Measurements from ENCODE around the gene TMEM236.
"Not testable (repeated sequence)": the region's sequence is repeated elsewhere in the genome, so short reads cannot be mapped to it uniquely, and the experiment has no call there.

Gene TMEM236

GRCh38 chr10:17751781-17752445 lies at the start of gene TMEM236:
Gene TMEM236 (plus strand): TSS chr10:17752201. CDS start chr10:17752296, 95 bp downstream.
- DNase-seq: no peak

DNA sequence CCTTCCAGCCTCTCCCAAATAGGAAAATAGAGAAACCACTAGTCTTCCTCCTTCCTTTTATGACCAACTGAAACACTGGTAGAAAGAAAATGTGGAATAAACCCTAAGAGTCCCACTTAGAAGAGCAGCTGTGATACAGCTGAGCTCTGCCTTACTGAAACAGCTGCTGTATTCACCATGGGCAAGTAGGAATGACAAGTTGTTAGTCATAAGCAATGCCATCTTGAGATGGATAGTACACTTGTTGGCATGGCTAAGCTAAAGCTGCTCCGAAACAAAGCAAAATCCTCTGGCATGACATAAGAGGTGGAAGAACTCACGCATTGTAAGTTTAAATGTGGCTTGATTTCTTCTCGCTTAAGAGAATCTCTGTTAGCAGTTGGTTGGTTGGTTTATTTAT lies 48.3 kb upstream of the TMEM236 start:
- DNase-seq: no peak

- DNase-seq: no peak
These were observed 43.2 kb upstream of the TMEM236 start for GRCh38 chr10:17708821-17709220.

GRCh38 chr10:17709492-17709891 lies 42.5 kb upstream of the TMEM236 start:
- DNase-seq: no peak

DNA sequence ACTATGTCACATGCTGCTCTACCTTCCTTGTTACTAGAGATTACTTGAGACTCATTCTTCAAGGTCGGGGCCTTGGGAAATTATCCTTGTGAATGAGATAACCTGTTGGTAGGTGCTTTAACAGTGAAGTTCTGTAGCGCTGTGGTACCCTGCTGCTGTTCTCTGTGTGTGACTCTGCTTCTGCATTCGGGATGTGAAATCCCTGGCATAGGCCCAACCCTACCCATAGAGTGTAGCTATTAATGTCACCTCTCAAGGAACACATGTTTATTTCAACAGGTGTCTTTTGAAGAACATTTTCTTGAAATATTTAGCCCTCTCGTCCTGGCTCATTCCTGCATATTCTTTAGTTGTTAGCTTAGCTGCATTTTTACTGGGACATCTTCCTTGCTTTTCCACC lies 41.8 kb upstream of the TMEM236 start:
- DNase-seq: no peak

DNA sequence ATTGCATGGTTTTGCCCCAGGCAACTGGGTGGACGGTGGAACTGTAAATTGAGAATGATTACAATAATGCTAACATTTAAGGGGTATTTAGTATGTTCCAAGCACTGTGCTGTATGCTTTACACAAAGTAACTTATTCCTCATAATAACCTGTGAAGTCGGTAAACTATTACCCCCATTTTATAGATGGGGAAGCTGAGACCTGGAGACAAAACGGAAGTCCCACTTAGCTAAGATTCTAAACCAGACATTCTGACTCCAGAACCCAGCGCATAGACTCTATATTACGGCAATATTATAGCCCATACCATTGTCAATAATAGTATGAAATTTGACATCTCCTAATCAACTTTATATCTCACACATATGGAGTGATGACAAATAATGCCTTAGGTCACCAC lies 39.9 kb upstream of the TMEM236 start:
- DNase-seq: no peak

DNA sequence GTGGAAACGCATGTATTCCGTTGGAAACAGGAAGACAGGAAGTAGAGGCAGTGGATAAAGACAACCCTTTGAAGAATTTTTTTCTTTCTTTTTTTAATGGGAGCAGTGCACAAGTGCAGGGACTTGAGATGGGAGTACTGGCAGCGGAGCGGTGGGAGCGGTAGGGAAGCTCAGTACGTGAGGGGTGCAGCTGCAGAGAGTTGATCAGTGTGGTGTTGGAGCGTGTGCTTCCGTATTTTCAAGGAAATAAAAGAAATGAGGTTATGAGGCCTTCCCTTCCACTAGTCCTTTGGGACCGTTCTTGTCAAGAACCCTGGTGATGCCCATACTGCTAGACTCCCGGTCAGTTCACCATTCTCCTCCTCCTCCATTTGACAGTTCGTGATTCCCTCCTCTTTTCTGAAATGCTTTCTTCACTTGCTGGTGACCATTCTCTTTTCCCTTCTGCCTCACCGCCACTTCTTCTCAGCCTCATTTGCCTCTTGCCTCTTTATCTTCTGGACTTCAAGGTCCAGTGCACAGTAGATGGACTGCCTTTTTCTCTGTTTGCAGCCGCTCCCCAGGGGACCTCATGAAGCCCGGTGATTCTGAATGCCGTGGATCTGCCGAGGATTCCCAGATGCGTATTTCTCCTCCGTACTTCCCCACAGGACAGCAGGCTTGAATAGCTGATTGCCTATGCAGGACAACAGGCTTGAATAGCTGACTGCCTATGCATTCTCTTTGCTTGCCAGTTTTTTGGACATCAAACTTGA lies 39.1 kb upstream of the TMEM236 start:
- no peak for DNase-seq

- no peak for DNase-seq
These were observed 38.2 kb upstream of the TMEM236 start for GRCh38 chr10:17713758-17714157.

DNA sequence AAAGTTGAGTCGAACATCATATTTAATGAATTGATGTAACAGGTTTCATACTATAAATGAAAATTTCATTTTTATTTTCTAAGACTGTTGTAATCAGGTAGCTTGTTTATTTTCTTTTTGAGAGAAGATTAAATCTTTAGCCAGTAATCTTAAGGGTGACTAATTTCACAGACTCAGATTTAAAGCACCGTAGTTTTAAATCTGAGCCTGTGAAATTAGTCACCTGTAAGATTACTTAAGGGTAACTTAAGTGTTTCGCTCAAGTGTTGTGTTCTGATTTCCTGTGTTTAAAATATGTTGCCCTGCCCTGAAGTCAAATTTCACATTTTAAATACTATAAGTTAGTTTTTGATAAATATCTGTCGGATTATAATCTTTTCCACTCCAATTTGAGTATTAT lies 35.8 kb upstream of the TMEM236 start:
- DNase-seq: no peak

GRCh38 chr10:17722317-17723014 lies 29.5 kb upstream of the TMEM236 start:
- DNase-seq: not testable (repeated sequence)

- no peak for DNase-seq
These were observed 26.3 kb upstream of the TMEM236 start for GRCh38 chr10:17725703-17726102.

DNA sequence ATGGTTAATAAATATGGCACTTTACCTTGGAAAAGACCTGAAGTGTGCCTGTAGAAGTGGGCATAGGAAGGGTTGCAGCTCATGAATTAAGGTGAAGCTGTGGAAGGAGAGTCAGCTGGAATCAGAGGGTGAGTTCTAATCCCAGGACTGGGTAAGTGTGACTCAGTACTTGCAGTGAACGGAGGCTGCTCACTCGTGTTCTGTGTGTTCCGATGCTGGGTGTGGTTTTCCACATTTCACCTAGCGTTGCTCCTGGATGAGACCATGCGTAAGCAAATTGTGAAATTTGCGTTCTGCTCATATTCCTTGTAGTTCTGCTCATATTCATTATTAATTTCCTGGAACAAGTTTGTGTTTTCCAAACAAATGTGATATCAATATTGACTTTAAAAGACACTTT lies 22.4 kb upstream of the TMEM236 start:
- no peak for DNase-seq

DNA sequence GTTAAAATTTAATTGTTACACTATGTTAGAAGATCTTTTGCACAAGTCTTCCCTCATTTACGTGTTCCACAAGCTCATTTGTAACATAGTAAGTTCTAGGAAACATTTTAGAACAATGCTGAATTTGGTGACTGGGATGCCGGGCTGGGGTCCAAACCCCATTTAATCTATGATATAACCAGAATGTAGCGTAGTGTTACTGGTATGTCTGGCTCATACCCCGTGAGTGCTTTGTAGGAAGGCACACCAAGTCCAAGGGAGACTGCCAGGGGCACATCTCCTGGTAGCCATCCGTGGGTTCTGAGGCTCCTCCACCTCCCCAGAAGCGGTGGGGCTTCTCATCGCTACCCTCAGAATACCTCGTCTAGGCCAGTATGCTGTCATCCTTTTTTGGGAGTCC lies 21.3 kb upstream of the TMEM236 start:
- DNase-seq: no peak

GRCh38 chr10:17731331-17732020 lies 20.5 kb upstream of the TMEM236 start:
- no peak for DNase-seq

DNA sequence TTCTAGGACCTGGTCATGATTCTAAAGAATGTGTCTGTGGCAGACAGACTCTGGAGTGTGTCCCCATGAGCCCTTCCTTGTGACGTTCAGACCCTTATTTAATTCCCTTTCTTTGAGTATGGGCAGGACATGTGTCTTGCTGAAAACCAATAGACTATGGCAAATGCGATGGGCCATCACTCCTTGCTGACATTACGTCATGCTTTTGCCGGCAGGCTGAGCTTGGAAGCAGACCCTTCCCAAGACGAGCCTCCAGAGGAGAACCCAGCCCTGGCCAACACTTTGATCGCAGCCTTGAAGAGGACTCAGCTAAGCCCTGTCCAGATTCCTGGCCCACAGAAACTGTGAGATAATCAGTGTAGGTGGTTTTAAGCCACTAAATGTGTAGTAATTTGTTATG lies 18.4 kb upstream of the TMEM236 start:
- no peak for DNase-seq

- no peak for DNase-seq
These were observed 17.4 kb upstream of the TMEM236 start for GRCh38 chr10:17734432-17735080.

- DNase-seq: no peak
These were observed 16.6 kb upstream of the TMEM236 start for GRCh38 chr10:17735166-17735941.

DNA sequence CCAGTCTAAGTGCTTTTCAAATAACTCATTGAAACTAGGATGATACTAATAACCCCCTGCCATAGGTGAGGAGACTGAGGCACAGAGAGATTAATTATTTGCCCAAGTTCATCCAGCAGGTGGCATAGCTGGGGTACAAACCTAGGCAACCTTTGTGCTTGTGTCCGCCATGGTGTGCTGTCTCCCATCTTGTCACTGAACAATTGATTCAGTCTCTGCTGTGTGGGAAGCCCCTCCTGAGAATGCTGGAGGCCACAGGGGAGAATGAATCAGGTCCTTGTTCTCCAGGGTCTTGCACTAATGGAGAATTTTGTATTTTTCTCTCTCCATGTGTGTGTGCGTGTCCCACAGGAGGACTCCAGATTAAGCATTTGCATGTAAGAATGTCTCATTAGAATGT lies 15.8 kb upstream of the TMEM236 start:
- no peak for DNase-seq

DNA sequence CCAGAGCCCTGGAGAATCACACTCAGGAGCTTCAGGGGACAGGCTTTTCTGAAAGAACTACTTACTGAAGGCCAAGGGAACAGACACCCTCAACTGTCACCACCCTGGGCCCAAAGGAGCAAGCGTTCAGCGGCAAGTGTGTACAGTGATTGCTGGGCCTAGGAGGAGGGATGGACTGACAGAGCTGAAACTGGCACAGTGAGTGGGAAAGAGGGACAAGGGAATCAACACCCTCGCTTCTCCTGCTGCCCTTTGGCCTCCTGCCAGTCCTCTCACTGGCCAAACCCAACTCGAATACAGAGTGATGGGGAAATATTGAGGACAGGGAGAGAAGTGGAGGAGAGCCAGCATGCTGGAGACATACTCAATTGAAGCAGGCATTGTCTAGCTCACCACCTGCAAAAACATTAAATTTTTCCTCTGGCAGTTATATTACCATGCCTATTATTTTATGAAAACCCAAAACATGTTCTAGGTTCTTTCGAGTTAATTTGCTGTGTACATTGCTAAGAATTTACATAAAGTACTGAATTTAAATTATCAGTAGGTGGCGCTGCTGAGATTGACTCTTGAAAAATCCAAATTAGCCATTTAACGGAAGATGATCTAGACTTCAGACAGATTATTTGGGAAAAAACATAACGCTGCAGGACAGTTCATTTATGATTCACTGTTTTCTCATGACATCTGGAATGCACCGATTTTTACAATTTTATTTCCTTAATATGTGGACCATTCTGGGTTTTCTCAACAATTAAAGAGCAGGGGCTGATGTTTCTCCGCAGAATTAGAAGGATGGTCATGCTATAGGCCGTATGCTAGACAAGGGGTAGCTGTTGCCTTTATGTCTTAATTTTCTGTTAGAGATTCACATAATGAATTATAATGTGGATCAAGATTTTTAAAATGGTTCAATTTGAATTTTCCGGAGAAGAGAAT lies 14.7 kb upstream of the TMEM236 start:
- peak in 1 of 2 experiments; percentile 41 for DNase-seq

DNA sequence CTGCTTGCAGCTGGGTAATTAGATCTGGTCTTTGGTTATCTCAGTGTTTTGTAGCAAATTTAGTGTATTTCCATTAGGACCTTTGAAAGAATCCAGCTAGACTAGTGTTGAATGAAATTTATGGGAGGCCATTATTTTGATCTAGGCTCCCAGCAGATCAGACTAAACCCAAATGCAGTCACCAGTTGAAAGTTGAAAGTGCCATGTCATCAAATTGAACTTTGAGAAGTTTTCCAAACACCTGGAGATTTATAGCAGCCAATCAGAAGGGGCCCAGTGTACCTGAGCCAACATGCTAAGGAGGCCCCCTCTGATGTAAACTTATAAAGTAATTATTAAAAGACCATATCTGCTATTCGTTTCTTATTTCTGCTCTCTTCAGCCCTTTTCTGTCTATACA lies 11.3 kb upstream of the TMEM236 start:
- no peak for DNase-seq

DNA sequence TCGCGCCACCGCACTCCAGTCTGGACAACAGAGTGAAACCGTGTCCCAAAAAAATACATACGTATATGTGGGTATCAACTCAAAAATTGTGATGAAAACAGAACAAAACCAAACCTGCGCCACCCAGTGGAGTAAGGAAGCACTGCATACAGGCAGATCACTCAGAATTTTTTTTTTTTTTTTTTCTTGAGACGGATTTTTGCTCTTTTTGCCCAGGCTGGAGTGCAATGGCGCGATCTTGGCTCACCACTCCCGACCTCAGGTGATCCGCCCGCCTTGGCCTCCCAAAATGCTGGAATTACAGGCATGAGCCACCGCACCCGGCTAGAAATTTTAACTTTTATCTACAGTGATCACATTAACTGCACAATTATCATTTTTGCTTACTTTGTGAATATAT lies 9.1 kb upstream of the TMEM236 start:
- peak in 1 of 2 experiments; percentile 9 for DNase-seq

All from SW 1271 (cell line).